ENCODE results near the gene HES4.
"Not testable (repeated sequence)": the region's sequence is repeated elsewhere in the genome, so short reads cannot be mapped to it uniquely, and the experiment has no call there.

The HES4 gene

GRCh38 chr1:991895-992294 lies 8.0 kb downstream of the HES4 start:
- Histone ChIP-seq H3K9me3 (ENCODE audit: control insufficient read depth in 5 of 5, low read length in 5 of 5) (peaks cover 0 to 18% (median 5%) of the 10 kb centered on the region in 5 donors), H3K27ac (ENCODE audit: low read depth, low read length) (no peak overlapping the region), H3K4me3 (ENCODE audit: low read depth in 1 of 5, low read length in 5 of 5) (no peak overlapping the region)

GRCh38 chr1:991275-991674 lies 8.6 kb downstream of the HES4 start:
- H3K9ac ChIP-seq (ENCODE audit: low read length in 5 of 5); H3K27me3 ChIP-seq (ENCODE audit: control insufficient read depth in 5 of 5, insufficient read depth in 4 of 5, low read length in 5 of 5); H3K27ac ChIP-seq (ENCODE audit: low read depth, low read length); H3K4me1 ChIP-seq (ENCODE audit: control insufficient read depth in 5 of 5, insufficient read depth in 5 of 5, low read length in 5 of 5); H3K36me3 ChIP-seq (ENCODE audit: control insufficient read depth in 5 of 5, insufficient read depth in 5 of 5, low read length in 5 of 5); H3K4me3 ChIP-seq (ENCODE audit: low read depth in 1 of 5, low read length in 5 of 5): not testable (repeated sequence)
- H3K9me3 ChIP-seq (ENCODE audit: control insufficient read depth in 5 of 5, low read length in 5 of 5) = peaks cover 0 to 18% (median 5%) of the 10 kb centered on the region in 5 donors

More at GRCh38 chr1:991895-992294, 8.0 kb downstream of the HES4 start:
- Histone ChIP-seq H3K4me1 (ENCODE audit: control insufficient read depth in 5 of 5, insufficient read depth in 5 of 5, low read length in 5 of 5) (no peaks in the 10 kb centered on the region), H3K36me3 (ENCODE audit: control insufficient read depth in 5 of 5, insufficient read depth in 5 of 5, low read length in 5 of 5) (no peaks in the 10 kb centered on the region), H3K9ac (ENCODE audit: low read length in 5 of 5) (no peak overlapping the region), H3K27me3 (ENCODE audit: control insufficient read depth in 5 of 5, insufficient read depth in 4 of 5, low read length in 5 of 5) (peaks cover 0 to 9% (median 6%) of the 10 kb centered on the region in 5 donors)

GRCh38 chr1:988061-988460 lies 11.8 kb downstream of the HES4 start:
- not testable (repeated sequence) for H3K27ac ChIP-seq (ENCODE audit: low read depth, low read length); H3K9ac ChIP-seq (ENCODE audit: low read length in 5 of 5); H3K36me3 ChIP-seq (ENCODE audit: control insufficient read depth in 5 of 5, insufficient read depth in 5 of 5, low read length in 5 of 5); H3K4me1 ChIP-seq (ENCODE audit: control insufficient read depth in 5 of 5, insufficient read depth in 5 of 5, low read length in 5 of 5); H3K4me3 ChIP-seq (ENCODE audit: low read depth in 1 of 5, low read length in 5 of 5)
- H3K27me3 ChIP-seq (ENCODE audit: control insufficient read depth in 5 of 5, insufficient read depth in 4 of 5, low read length in 5 of 5) = peaks cover 0 to 18% (median 11%) of the 10 kb centered on the region in 5 donors
- peaks cover 0 to 17% (median 5%) of the 10 kb centered on the region in 5 donors for H3K9me3 ChIP-seq (ENCODE audit: control insufficient read depth in 5 of 5, low read length in 5 of 5)

- Histone ChIP-seq H3K9ac (ENCODE audit: low read length in 5 of 5) (no peak overlapping the region), H3K9me3 (ENCODE audit: control insufficient read depth in 5 of 5, low read length in 5 of 5) (no peaks in the 10 kb centered on the region), H3K27ac (ENCODE audit: low read depth, low read length) (no peak overlapping the region), H3K4me3 (ENCODE audit: low read depth in 1 of 5, low read length in 5 of 5) (no peak overlapping the region), H3K27me3 (ENCODE audit: control insufficient read depth in 5 of 5, insufficient read depth in 4 of 5, low read length in 5 of 5) (peaks cover 0 to 32% (median 29%) of the 10 kb centered on the region in 5 donors), H3K4me1 (ENCODE audit: control insufficient read depth in 5 of 5, insufficient read depth in 5 of 5, low read length in 5 of 5) (peaks cover 0 to 2% (median 0%) of the 10 kb centered on the region in 5 donors), H3K36me3 (ENCODE audit: control insufficient read depth in 5 of 5, insufficient read depth in 5 of 5, low read length in 5 of 5) (no peaks in the 10 kb centered on the region)
These were observed 14.8 kb downstream of the HES4 start for GRCh38 chr1:985126-985525.

GRCh38 chr1:984476-984814 lies 15.5 kb downstream of the HES4 start:
- H3K27me3 ChIP-seq (ENCODE audit: control insufficient read depth in 5 of 5, insufficient read depth in 4 of 5, low read length in 5 of 5) = peaks cover 4 to 35% (median 32%) of the 10 kb centered on the region in 5 donors
- no peak overlapping the region for H3K4me3 ChIP-seq (ENCODE audit: low read depth in 1 of 5, low read length in 5 of 5)
- H3K4me1 ChIP-seq (ENCODE audit: control insufficient read depth in 5 of 5, insufficient read depth in 5 of 5, low read length in 5 of 5) = peaks cover 0 to 2% (median 0%) of the 10 kb centered on the region in 5 donors
- no peaks in the 10 kb centered on the region for H3K36me3 ChIP-seq (ENCODE audit: control insufficient read depth in 5 of 5, insufficient read depth in 5 of 5, low read length in 5 of 5)
- no peaks in the 10 kb centered on the region for H3K9me3 ChIP-seq (ENCODE audit: control insufficient read depth in 5 of 5, low read length in 5 of 5)
- H3K9ac ChIP-seq (ENCODE audit: low read length in 5 of 5) = no peak overlapping the region
- no peak overlapping the region for H3K27ac ChIP-seq (ENCODE audit: low read depth, low read length)

GRCh38 chr1:983798-984475 lies 16.0 kb downstream of the HES4 start:
- Histone ChIP-seq H3K4me1 (ENCODE audit: control insufficient read depth in 5 of 5, insufficient read depth in 5 of 5, low read length in 5 of 5) (peaks cover 0 to 2% (median 0%) of the 10 kb centered on the region in 5 donors), H3K27ac (ENCODE audit: low read depth, low read length) (no peak overlapping the region), H3K9ac (ENCODE audit: low read length in 5 of 5) (no peak overlapping the region), H3K4me3 (ENCODE audit: low read depth in 1 of 5, low read length in 5 of 5) (no peak overlapping the region), H3K36me3 (ENCODE audit: control insufficient read depth in 5 of 5, insufficient read depth in 5 of 5, low read length in 5 of 5) (no peaks in the 10 kb centered on the region), H3K9me3 (ENCODE audit: control insufficient read depth in 5 of 5, low read length in 5 of 5) (no peaks in the 10 kb centered on the region), H3K27me3 (ENCODE audit: control insufficient read depth in 5 of 5, insufficient read depth in 4 of 5, low read length in 5 of 5) (peaks cover 4 to 36% (median 32%) of the 10 kb centered on the region in 5 donors)

GRCh38 chr1:982765-983436 lies 17.0 kb downstream of the HES4 start:
- peaks cover 0 to 5% (median 0%) of the 10 kb centered on the region in 5 donors for H3K4me1 ChIP-seq (ENCODE audit: control insufficient read depth in 5 of 5, insufficient read depth in 5 of 5, low read length in 5 of 5)
- H3K27ac ChIP-seq (ENCODE audit: low read depth, low read length) = no peak overlapping the region
- H3K27me3 ChIP-seq (ENCODE audit: control insufficient read depth in 5 of 5, insufficient read depth in 4 of 5, low read length in 5 of 5) = peaks cover 8 to 44% (median 35%) of the 10 kb centered on the region in 5 donors
- no peak overlapping the region for H3K4me3 ChIP-seq (ENCODE audit: low read depth in 1 of 5, low read length in 5 of 5)
- H3K9ac ChIP-seq (ENCODE audit: low read length in 5 of 5) = no peak overlapping the region
- no peaks in the 10 kb centered on the region for H3K9me3 ChIP-seq (ENCODE audit: control insufficient read depth in 5 of 5, low read length in 5 of 5)
- no peaks in the 10 kb centered on the region for H3K36me3 ChIP-seq (ENCODE audit: control insufficient read depth in 5 of 5, insufficient read depth in 5 of 5, low read length in 5 of 5)

- peaks cover 8 to 44% (median 35%) of the 10 kb centered on the region in 5 donors for H3K27me3 ChIP-seq (ENCODE audit: control insufficient read depth in 5 of 5, insufficient read depth in 4 of 5, low read length in 5 of 5)
- H3K36me3 ChIP-seq (ENCODE audit: control insufficient read depth in 5 of 5, insufficient read depth in 5 of 5, low read length in 5 of 5) = no peaks in the 10 kb centered on the region
- no peaks in the 10 kb centered on the region for H3K9me3 ChIP-seq (ENCODE audit: control insufficient read depth in 5 of 5, low read length in 5 of 5)
- no peak within 1 kb of the TSS for H3K27ac ChIP-seq (ENCODE audit: low read depth, low read length)
- H3K9ac ChIP-seq (ENCODE audit: low read length in 5 of 5) = no peak within 1 kb of the TSS
- peaks cover 0 to 5% (median 0%) of the 10 kb centered on the region in 5 donors for H3K4me1 ChIP-seq (ENCODE audit: control insufficient read depth in 5 of 5, insufficient read depth in 5 of 5, low read length in 5 of 5)
- no peak within 1 kb of the TSS for H3K4me3 ChIP-seq (ENCODE audit: low read depth in 1 of 5, low read length in 5 of 5)
These were observed 17.8 kb downstream of the HES4 start, which contains the start of gene PERM1 for GRCh38 chr1:981955-982558. PERM1 (minus strand) TSS chr1:982093; CDS start chr1:981029, 1,064 bp downstream.

GRCh38 chr1:981491-981954 lies 18.4 kb downstream of the HES4 start:
- Histone ChIP-seq H3K4me3 (ENCODE audit: low read depth in 1 of 5, low read length in 5 of 5) (no peak overlapping the region), H3K4me1 (ENCODE audit: control insufficient read depth in 5 of 5, insufficient read depth in 5 of 5, low read length in 5 of 5) (peaks cover 0 to 5% (median 0%) of the 10 kb centered on the region in 5 donors), H3K9me3 (ENCODE audit: control insufficient read depth in 5 of 5, low read length in 5 of 5) (no peaks in the 10 kb centered on the region), H3K36me3 (ENCODE audit: control insufficient read depth in 5 of 5, insufficient read depth in 5 of 5, low read length in 5 of 5) (no peaks in the 10 kb centered on the region), H3K27ac (ENCODE audit: low read depth, low read length) (no peak overlapping the region), H3K27me3 (ENCODE audit: control insufficient read depth in 5 of 5, insufficient read depth in 4 of 5, low read length in 5 of 5) (peaks cover 8 to 44% (median 35%) of the 10 kb centered on the region in 5 donors), H3K9ac (ENCODE audit: low read length in 5 of 5) (no peak overlapping the region)

Measured in subcutaneous abdominal adipose tissue (tissue), 5 donors.